K562 (cell line): ENCODE results near the gene GNS. TPM values are rescaled to one million over a fixed set of nuclear protein-coding genes. Genes with fewer than 3 reads are reported as not detected.

Source experiments
- ATAC-seq: fragments of 200-7000 bp; cut with Tn5 transposase; 3 replicates; pipeline ENCODE4 v1.9.1; 2020; ENCODE audit warnings: moderate library complexity
- BruUV-seq: library from RNA; stranded (reverse); fragments of 400-500 nt; replicated peaks from 2 replicates; lab custom pipeline; 2021; lab: Mats Ljungman, UMichigan
- CTCF ChIA-PET: fragments of 300-600 bp; formaldehyde crosslinking; extraction: SDS; loops from one replicate; lab custom pipeline; 2021; ENCODE audit warnings: low intra/inter-chr PET ratio; lab: Yijun Ruan, JAX
- POLR2A ChIA-PET: fragments of 300-600, 350-650 bp; sonication (Branson Sonifier 250); formaldehyde crosslinking; extraction: SDS; loops from one replicate; lab custom pipeline; 2021; ENCODE audit warnings: antibody characterized with exemption, inconsistent platforms; lab: Yijun Ruan, JAX
- DNase-seq, 4 experiments: peaks; one replicate each; pipeline versions ENCODE4 v3.0.0 to v3.0.0-alpha.2; 2011 to 2018; ENCODE audit warnings: low spot score in 3 of 4, mixed read lengths in 3 of 4; ENCODE audit errors: extremely low read depth in 1 of 4
- FAIRE-seq: peaks from 2 replicates; lab custom pipeline; 2011; peaks lifted over from hg19 to GRCh38; lab: Jason Lieb, UNC
- H2AFZ ChIP-seq: 2 replicates; pipeline ENCODE4 v1.6.0; 2011; ENCODE audit warnings: low read depth, low read length, control low read depth, inconsistent platforms
- H3K27ac ChIP-seq: fragments of 200-600 bp; 3 replicates; pipeline ENCODE4 v1.8.0; 2011; ENCODE audit warnings: low read depth, mild to moderate bottlenecking, control low read depth, inconsistent platforms, low read length, moderate library complexity, mixed read lengths; ENCODE audit errors: extremely low read depth
- H3K27me3 ChIP-seq, 2 experiments: fragments of 300-600 bp in 1 of 2; 2 replicates in 1 of 2; 3 replicates in 1 of 2; pipeline versions ENCODE4 v1.6.0 to v1.8.0; 2011; ENCODE audit warnings: inconsistent platforms in 2 of 2, low read length in 2 of 2, mild to moderate bottlenecking in 1 of 2, mixed read lengths in 1 of 2, moderate library complexity in 1 of 2; ENCODE audit not compliant: control insufficient read depth in 2 of 2, insufficient read depth in 2 of 2
- H3K36me3 ChIP-seq: fragments of 300-600 bp; 3 replicates; pipeline ENCODE4 v1.8.0; 2011; ENCODE audit warnings: mild to moderate bottlenecking, low read length, inconsistent platforms; ENCODE audit not compliant: control insufficient read depth, insufficient read depth
- H3K4me1 ChIP-seq, 2 experiments: fragments of 200-600 bp in 1 of 2; replicated peaks in 1 of 2; 2 replicates in 1 of 2; 3 replicates in 1 of 2; pipeline versions ENCODE4 v1.5.1 to v1.8.0; 2011; ENCODE audit warnings: inconsistent platforms in 2 of 2, low read length in 2 of 2, mild to moderate bottlenecking in 1 of 2, mixed read lengths in 1 of 2, moderate library complexity in 1 of 2; ENCODE audit not compliant: control insufficient read depth in 2 of 2, insufficient read depth in 2 of 2
- H3K4me2 ChIP-seq: 2 replicates; pipeline ENCODE4 v1.6.1; 2011; ENCODE audit warnings: low read length, control low read depth, inconsistent platforms, mixed read lengths; ENCODE audit not compliant: insufficient read depth
- H3K4me3 ChIP-seq: fragments of 200-600 bp; sonication (generic), shearing (Covaris generic); 2 replicates; pipeline ENCODE4 v1.5.1; 2016; ENCODE audit warnings: control low read depth, inconsistent platforms
- H3K79me2 ChIP-seq: fragments of 200-600 bp; 3 replicates; pipeline ENCODE4 v1.8.0; 2011; ENCODE audit warnings: low read length, inconsistent platforms; ENCODE audit not compliant: control insufficient read depth, insufficient read depth
- H3K9ac ChIP-seq, 2 experiments: 2 replicates each; pipeline versions ENCODE4 v1.6.0 to v1.6.1; 2011; ENCODE audit warnings: low read depth in 2 of 2, low read length in 2 of 2, control low read depth in 1 of 2, inconsistent platforms in 1 of 2, mild to moderate bottlenecking in 1 of 2, mixed read lengths in 1 of 2; ENCODE audit not compliant: insufficient read depth in 1 of 2
- H3K9me1 ChIP-seq: one replicate; pipeline ENCODE4 v1.6.0; 2011; ENCODE audit warnings: inconsistent platforms, mild to moderate bottlenecking, low read length, moderate library complexity; ENCODE audit not compliant: control insufficient read depth, insufficient read depth
- H3K9me3 ChIP-seq: replicated peaks from 2 replicates; pipeline ENCODE4 v1.5.1; 2011; ENCODE audit warnings: low read depth, low read length, inconsistent platforms; ENCODE audit not compliant: control insufficient read depth, insufficient read depth
- H4K20me1 ChIP-seq: replicated peaks from 2 replicates; pipeline ENCODE4 v1.6.1; 2011; ENCODE audit warnings: low read length, inconsistent platforms, mixed read lengths; ENCODE audit not compliant: control insufficient read depth, insufficient read depth
- HOXB6 ChIP-seq: fragments of 250-450 bp; sonication (Bioruptor Pico); IDR thresholded peaks from 2 replicates; pipeline ENCODE4 v1.5.1; 2022; ENCODE audit warnings: mild to moderate bottlenecking, borderline replicate concordance
- KDM4B ChIP-seq, 2 experiments: fragments of 450-650 bp in 1 of 2; sonication (generic) in 1 of 2; IDR thresholded peaks; 2 replicates each; pipeline ENCODE4 v1.6.1; 2016 to 2017; ENCODE audit warnings: borderline replicate concordance in 2 of 2, antibody characterized with exemption in 1 of 2, low read depth in 1 of 2, mild to moderate bottlenecking in 1 of 2
- KLF6 ChIP-seq: fragments of 250-450 bp; sonication (Bioruptor Pico); IDR thresholded peaks from 2 replicates; pipeline ENCODE4 v1.4.0; 2020; ENCODE audit warnings: mild to moderate bottlenecking, moderate library complexity, borderline replicate concordance
- MYBL2 ChIP-seq, 2 experiments: fragments of 450-650 bp in 1 of 2; sonication (generic) in 1 of 2; formaldehyde crosslinking in 1 of 2; IDR thresholded peaks; 2 replicates each; pipeline versions ENCODE4 v1.6.1 to v1.8.1; 2017 to 2022; ENCODE audit warnings: borderline replicate concordance in 1 of 2, inconsistent platforms in 1 of 2, low read depth in 1 of 2, mild to moderate bottlenecking in 1 of 2, missing genetic modification reagents in 1 of 2, moderate library complexity in 1 of 2
- NR2C1 ChIP-seq, 2 experiments: fragments of 450-650 bp; IDR thresholded peaks; 2 replicates each; pipeline ENCODE4 v1.6.1; 2017; ENCODE audit warnings: mild to moderate bottlenecking in 2 of 2, antibody characterized with exemption in 1 of 2, inconsistent platforms in 1 of 2, missing compliant biosample characterization in 1 of 2, missing genetic modification characterization in 1 of 2
- RAD51 ChIP-seq: fragments of 450-650 bp; IDR thresholded peaks from 2 replicates; pipeline ENCODE4 v1.7.1; 2016; ENCODE audit warnings: low read depth, mild to moderate bottlenecking, borderline replicate concordance
- RBFOX2 ChIP-seq: fragments of 200-400 bp; formaldehyde crosslinking; IDR thresholded peaks from 2 replicates; pipeline ENCODE4 v1.6.1; 2017; ENCODE audit warnings: low read depth, mild to moderate bottlenecking, low read length, moderate library complexity
- SMAD1 ChIP-seq: fragments of 150-350 bp; IDR thresholded peaks from 2 replicates; pipeline ENCODE4 v1.6.1; 2014; ENCODE audit warnings: low read length, low read depth; ENCODE audit not compliant: partially characterized antibody
- TBL1XR1 ChIP-seq, 2 experiments: IDR thresholded peaks; 2 replicates each; pipeline ENCODE4 v1.6.1; 2012; ENCODE audit warnings: improper control_type of control experiment in 2 of 2, low read length in 2 of 2, mild to moderate bottlenecking in 1 of 2
- ZBTB43 ChIP-seq: sonication (generic); formaldehyde crosslinking; IDR thresholded peaks from 2 replicates; pipeline ENCODE4 v1.8.0; 2023; ENCODE audit warnings: mild to moderate bottlenecking, missing genetic modification reagents
- ZNF175 ChIP-seq: fragments of 200-800 bp; sonication (Bioruptor generic); IDR thresholded peaks from 2 replicates; pipeline ENCODE4 v1.6.1; 2016; ENCODE audit warnings: low read depth, mild to moderate bottlenecking, missing genetic modification characterization, missing compliant biosample characterization
- ZNF583 ChIP-seq: fragments of 250-450 bp; sonication (Bioruptor Pico); IDR thresholded peaks from 2 replicates; pipeline ENCODE4 v1.4.0; 2020
- ZNF707 ChIP-seq: fragments of 250-450 bp; sonication (Bioruptor Pico); conservative IDR thresholded peaks from 2 replicates; pipeline ENCODE4 v1.8.0; 2022; ENCODE audit warnings: inconsistent platforms, mild to moderate bottlenecking, moderate library complexity
- ZNF79 ChIP-seq: fragments of 250-450 bp; sonication (Bioruptor Pico); IDR thresholded peaks from 2 replicates; pipeline ENCODE4 v1.4.0; 2020; ENCODE audit warnings: low read depth, mild to moderate bottlenecking, moderate library complexity
- WGBS: fragments of 100-300 bp; shearing (Covaris generic); methylation state at CpG from one replicate; pipeline ENCODE4 v1.1.6; 2016; ENCODE audit warnings: low coverage, mixed read lengths; ENCODE audit not compliant: insufficient coverage; ENCODE audit errors: missing lambda C conversion rate; 5-methylcytosine and 5-hydroxymethylcytosine counted together
- in situ Hi-C: fragments of 300-500 bp; cut with MboI; formaldehyde crosslinking; loops from 4 replicates; pipeline ENCODE4 v1.15.0; 2018; ENCODE audit warnings: inconsistent platforms, mixed read lengths
- intact Hi-C: fragments of 100-400 bp; cut with micrococcal nuclease; formaldehyde crosslinking; loops from 2 replicates; pipeline ENCODE4 v1.14.2; 2022
- polyA plus RNA-seq, 8 experiments: library from polyadenylated mRNA; depleted of rRNA in 4 of 8; stranded (reverse) in 5 of 8; unstranded in 3 of 8; fragments of >200 nt; fragmentation: Nextera tagmentation in 2 of 8; fragmentation: Illumina TruSeq in 1 of 8; extraction: Ambion mirVana in 2 of 8; extraction: Trizol in 1 of 8; gene quantifications; 2 replicates each; pipeline versions ENCODE4 v1.2.1 to v1.2.3, GENCODE V29; 2011 to 2014; ENCODE audit warnings: inconsistent platforms in 1 of 8, missing spikeins in 1 of 8
- total RNA-seq, 7 experiments: library from RNA; depleted of rRNA in 6 of 7; stranded (reverse); fragments of >200 nt in 6 of 7; fragmentation: Illumina TruSeq in 2 of 7; extraction: Trizol in 2 of 7; gene quantifications; 2 replicates each; pipeline versions ENCODE4 v1.2.1 to v1.2.3, GENCODE V29; 2011 to 2021; ENCODE audit warnings: low replicate concordance in 1 of 7

The GNS gene
- total and polyA plus RNA-seq, 9 of the 15 experiments (the other 6 are each of a cell fraction or from before 2014, with no cell fraction given) = 4.6 to 30.3 (median 18.9) TPM

- H3K27ac ChIP-seq = no peak overlapping the region
- in situ Hi-C loops = no loop called here
- ChIA-PET CTCF (no interaction called here), POLR2A (interaction anchor here (1.1 to 1.3 kb wide), 2 partner anchors 10 to 12 kb away, joined by 4 read pairs; no protein-coding TSS in a partner anchor)
- H3K27me3 ChIP-seq = no peaks in the 10 kb centered on the region
- intact Hi-C loops = no loop called here
- DNase-seq (no peak), ATAC-seq (no peak), FAIRE-seq (no peak)
- peaks cover 22 to 25% of the 10 kb centered on the region in 2 experiments for H3K4me1 ChIP-seq
- TF ChIP-seq NR2C1 (IDR thresholded peaks at IDR 0.05) (no peak), NR2C1 (tag; IDR thresholded peaks at IDR 0.05) (no peak), KLF6 (CRISPR knock-in tag) (no peak), MYBL2 (IDR thresholded peaks at IDR 0.05; ENCODE audit: low read depth) (no peak), MYBL2 (CRISPR knock-in tag; IDR thresholded peaks at IDR 0.05; ENCODE audit: borderline replicate concordance) (no peak), TBL1XR1 (IDR thresholded peaks at IDR 0.05; ENCODE audit: low read length in 2 of 2) (no peak), ZNF583 (CRISPR knock-in tag) (no peak), RBFOX2 (no peak), SMAD1 (no peak), ZNF707 (CRISPR knock-in tag) (no peak), ZBTB43 (CRISPR knock-in tag) (no peak), RAD51 (no peak), HOXB6 (CRISPR knock-in tag) (no peak), KDM4B (IDR thresholded peaks at IDR 0.05; ENCODE audit: borderline replicate concordance in 2 of 2, low read depth in 1 of 2) (no peak), ZNF79 (CRISPR knock-in tag) (no peak), ZNF175 (CRISPR knock-in tag) (no peak)
- peaks cover 41% of the 10 kb centered on the region for H3K79me2 ChIP-seq
- no peak overlapping the region for H3K9ac ChIP-seq
- H3K9me1 ChIP-seq = no peaks in the 10 kb centered on the region
- no peak overlapping the region for H2AFZ ChIP-seq
- 92% methylated on average over 7 of the region's 10 CpGs for WGBS
- no TSS peak for BruUV-seq
- H3K4me3 ChIP-seq = no peak overlapping the region
- H3K4me2 ChIP-seq = no peak overlapping the region
- H4K20me1 ChIP-seq = no peaks in the 10 kb centered on the region
- no peaks in the 10 kb centered on the region for H3K9me3 ChIP-seq
- H3K36me3 ChIP-seq = peaks cover 39% of the 10 kb centered on the region; the same call in 2 of the 3 replicates
These were observed 75.2 kb downstream of the GNS start for GRCh38 chr12:64683816-64684543.
